Subcutaneous adipose tissue (tissue), 4 donors: ENCODE data around the gene SLC16A2. TPM values are rescaled to one million over a fixed set of nuclear protein-coding genes. Genes with fewer than 3 reads are reported as not detected.

Experiments used
- CTCF ChIP-seq: fragments of 450-650 bp; IDR thresholded peaks from one replicate; pipeline ENCODE4 v1.5.1; 2016; ENCODE audit warnings: low read depth, mild to moderate bottlenecking, control low read depth, antibody characterized with exemption, moderate library complexity
- total RNA-seq, 4 donors: library from RNA; depleted of rRNA; stranded (reverse); fragments of >200 nt; gene quantifications; one replicate each; pipeline ENCODE4 v1.1.0, GENCODE V29; 2016

Gene SLC16A2
- total RNA-seq, 4 donors from 2014 or later, result 5.3 to 15.0 (median 8.4) TPM

GRCh38 chrX:74492720-74493201 is 71.5 kb downstream of the SLC16A2 start:
- no peak for TF ChIP-seq CTCF

GRCh38 chrX:74493806-74494205 is 72.5 kb downstream of the SLC16A2 start:
- TF ChIP-seq CTCF, result no peak

- TF ChIP-seq CTCF, result no peak
Observed at GRCh38 chrX:74498924-74499323, 77.6 kb downstream of the SLC16A2 start.

- TF ChIP-seq CTCF, result no peak
Observed at GRCh38 chrX:74500067-74500466, 78.8 kb downstream of the SLC16A2 start.

GRCh38 chrX:74500555-74500954 is 79.3 kb downstream of the SLC16A2 start:
- no peak for TF ChIP-seq CTCF

- no peak for TF ChIP-seq CTCF
Observed at GRCh38 chrX:74505437-74505836, 84.1 kb downstream of the SLC16A2 start.

- TF ChIP-seq CTCF, result no peak
Observed at GRCh38 chrX:74506317-74507115, 85.2 kb downstream of the SLC16A2 start.
